Type B pancreatic cell (in vitro differentiated cells): ENCODE data around the gene KIF25. TPM values are rescaled to one million over a fixed set of nuclear protein-coding genes. Genes with fewer than 3 reads are reported as not detected.
"Not testable (repeated sequence)": the region's sequence is repeated elsewhere in the genome, so short reads cannot be mapped to it uniquely, and the experiment has no call there.

Experiments
- DNase-seq: peaks from one replicate; pipeline ENCODE4 v3.0.0; 2021; ENCODE audit warnings: mixed read lengths; ENCODE audit not compliant: unreplicated experiment; ENCODE audit errors: extremely low spot score
- H3K27ac Mint-ChIP-seq: 2 replicates; pipeline ENCODE4 v1.8.0; 2021; ENCODE audit warnings: mild to moderate bottlenecking, mixed read lengths
- H3K27me3 Mint-ChIP-seq: 2 replicates; pipeline ENCODE4 v1.8.0; 2021; ENCODE audit warnings: mixed read lengths
- H3K36me3 Mint-ChIP-seq: 2 replicates; pipeline ENCODE4 v1.8.0; 2021; ENCODE audit warnings: mixed read lengths
- H3K4me1 Mint-ChIP-seq: one replicate; pipeline ENCODE4 v1.8.0; 2021; ENCODE audit warnings: mixed read lengths; ENCODE audit not compliant: unreplicated experiment
- H3K4me3 Mint-ChIP-seq: 2 replicates; pipeline ENCODE4 v1.8.0; 2021; ENCODE audit warnings: mild to moderate bottlenecking, mixed read lengths
- H3K9me3 Mint-ChIP-seq: 2 replicates; pipeline ENCODE4 v1.8.0; 2021; ENCODE audit warnings: mixed read lengths
- total RNA-seq: library from RNA; stranded (reverse); gene quantifications from 2 replicates; pipeline ENCODE4 v1.2.1, GENCODE V29; 2021; ENCODE audit warnings: low replicate concordance
- TF ChIP-seq, protein P1 (sequence below): fragments of 200-600 bp; sonication (generic); conservative IDR thresholded peaks from 2 replicates; pipeline ENCODE4 v1.5.0; 2021; ENCODE audit warnings: antibody characterized with exemption, mild to moderate bottlenecking

Gene KIF25
- total RNA-seq, 1 donor from 2014 or later = not detected

DNA sequence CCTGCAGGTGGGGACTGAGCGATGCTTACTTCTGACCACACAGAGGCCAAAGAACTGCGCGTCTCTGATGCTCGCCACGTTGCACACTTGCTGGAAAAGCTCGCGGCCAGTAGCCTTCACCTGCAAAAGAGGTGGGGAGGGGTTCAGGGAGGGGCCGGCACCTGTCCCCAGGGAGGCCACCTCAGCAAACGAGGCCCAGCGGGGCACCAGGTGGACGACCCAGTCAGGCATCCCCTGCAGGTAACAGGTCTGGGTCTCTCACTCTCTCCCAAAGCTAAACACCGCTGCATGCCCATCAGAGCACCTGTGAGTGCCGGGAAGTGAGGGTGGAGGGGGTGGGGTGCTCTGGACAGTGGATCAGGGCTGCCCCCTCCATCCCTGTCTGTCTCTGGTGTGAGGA, 77.7 kb downstream of the KIF25 start:
- DNase-seq = no peak
- TF ChIP-seq, protein P1, sequence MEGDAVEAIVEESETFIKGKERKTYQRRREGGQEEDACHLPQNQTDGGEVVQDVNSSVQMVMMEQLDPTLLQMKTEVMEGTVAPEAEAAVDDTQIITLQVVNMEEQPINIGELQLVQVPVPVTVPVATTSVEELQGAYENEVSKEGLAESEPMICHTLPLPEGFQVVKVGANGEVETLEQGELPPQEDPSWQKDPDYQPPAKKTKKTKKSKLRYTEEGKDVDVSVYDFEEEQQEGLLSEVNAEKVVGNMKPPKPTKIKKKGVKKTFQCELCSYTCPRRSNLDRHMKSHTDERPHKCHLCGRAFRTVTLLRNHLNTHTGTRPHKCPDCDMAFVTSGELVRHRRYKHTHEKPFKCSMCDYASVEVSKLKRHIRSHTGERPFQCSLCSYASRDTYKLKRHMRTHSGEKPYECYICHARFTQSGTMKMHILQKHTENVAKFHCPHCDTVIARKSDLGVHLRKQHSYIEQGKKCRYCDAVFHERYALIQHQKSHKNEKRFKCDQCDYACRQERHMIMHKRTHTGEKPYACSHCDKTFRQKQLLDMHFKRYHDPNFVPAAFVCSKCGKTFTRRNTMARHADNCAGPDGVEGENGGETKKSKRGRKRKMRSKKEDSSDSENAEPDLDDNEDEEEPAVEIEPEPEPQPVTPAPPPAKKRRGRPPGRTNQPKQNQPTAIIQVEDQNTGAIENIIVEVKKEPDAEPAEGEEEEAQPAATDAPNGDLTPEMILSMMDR = no peak
- Mint-ChIP-seq H3K27me3 (peaks cover 4% of the 10 kb centered on the region), H3K36me3 (no peaks in the 10 kb centered on the region), H3K4me3 (no peak overlapping the region), H3K4me1 (no peaks in the 10 kb centered on the region), H3K9me3 (no peaks in the 10 kb centered on the region), H3K27ac (no peak overlapping the region)

DNA sequence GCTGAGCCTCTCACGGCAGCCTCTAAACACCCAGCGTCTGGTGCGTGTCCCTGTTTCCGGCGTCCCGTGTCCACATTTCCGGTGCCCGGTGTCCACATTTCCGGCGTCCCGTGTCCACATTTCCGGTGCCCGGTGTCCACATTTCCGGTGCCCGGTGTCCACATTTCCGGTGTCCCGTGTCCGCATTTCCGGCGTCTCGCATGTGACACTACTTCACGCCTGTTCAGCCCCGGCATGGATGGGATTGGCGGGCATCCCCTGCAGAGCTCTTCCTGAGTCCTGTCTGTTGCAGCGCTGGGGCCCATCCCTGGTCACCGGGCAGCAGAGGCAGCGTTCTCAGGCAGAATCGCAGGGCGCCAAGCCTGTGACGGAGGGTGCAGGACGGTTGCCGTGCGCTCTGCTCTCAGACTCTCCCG, 78.3 kb downstream of the KIF25 start:
- Mint-ChIP-seq H3K4me3 (no peak overlapping the region), H3K36me3 (no peaks in the 10 kb centered on the region), H3K27me3 (peaks cover 4% of the 10 kb centered on the region), H3K27ac (no peak overlapping the region), H3K9me3 (no peaks in the 10 kb centered on the region), H3K4me1 (no peaks in the 10 kb centered on the region)
- TF ChIP-seq, protein P1 = no peak
- DNase-seq = no peak

DNA sequence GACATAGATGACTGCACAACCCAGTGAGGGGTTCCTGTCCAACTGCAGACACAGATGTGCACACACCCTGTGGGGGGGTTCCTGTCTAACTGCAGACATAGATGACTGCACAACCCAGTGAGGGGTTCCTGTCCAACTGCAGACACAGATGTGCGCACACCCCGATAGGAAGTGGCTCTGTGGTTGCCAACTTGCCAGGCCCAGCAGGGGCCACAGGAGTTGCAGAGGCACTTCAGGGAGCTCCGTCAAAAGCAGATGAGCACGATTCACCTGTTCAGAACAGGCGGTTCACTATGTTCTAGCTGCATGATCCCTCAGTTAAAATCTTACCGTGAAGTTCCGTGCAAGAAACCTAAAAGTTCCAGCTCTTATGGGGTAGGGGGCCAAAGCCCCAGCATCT, 79.9 kb downstream of the KIF25 start:
- H3K27ac Mint-ChIP-seq, H3K27me3 Mint-ChIP-seq, H3K9me3 Mint-ChIP-seq, H3K4me3 Mint-ChIP-seq, H3K36me3 Mint-ChIP-seq, DNase-seq, H3K4me1 Mint-ChIP-seq: not testable (repeated sequence)

DNA sequence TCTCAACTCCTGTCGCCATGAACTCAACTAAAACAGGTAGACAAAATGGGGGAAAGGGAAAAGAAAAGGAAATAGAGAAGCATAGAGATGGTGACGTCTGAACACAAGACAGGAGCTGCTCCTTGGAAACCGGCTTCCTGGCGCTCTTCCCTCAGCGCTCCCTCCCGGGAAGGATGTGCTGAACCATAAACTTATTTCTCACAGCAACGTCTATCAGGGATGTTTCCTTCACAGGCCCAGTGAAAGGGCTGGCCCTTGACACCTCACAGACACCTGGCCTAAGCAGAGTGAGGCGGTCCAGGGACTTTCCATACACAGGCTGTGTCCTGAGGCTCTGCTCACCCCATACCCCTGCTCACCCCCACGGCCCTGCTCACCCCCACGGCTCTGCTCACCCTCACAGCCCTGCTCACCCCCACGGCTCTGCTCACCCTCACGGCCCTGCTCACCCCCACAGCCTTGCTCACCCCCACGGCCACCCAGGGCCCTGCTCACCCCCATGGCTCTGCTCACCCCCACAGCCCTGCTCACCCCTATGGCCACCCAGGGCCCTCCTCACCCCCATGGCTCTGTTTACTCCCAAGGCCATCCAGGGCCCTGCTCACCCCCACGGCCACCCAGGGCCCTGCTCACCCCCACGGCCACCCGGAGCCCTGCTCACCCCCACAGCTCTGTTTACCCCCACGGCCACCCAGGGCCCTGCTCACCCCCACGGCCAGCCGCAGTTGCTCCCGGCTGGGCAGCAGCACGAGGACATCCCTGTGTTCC, 80.9 kb downstream of the KIF25 start:
- no peak overlapping the region for H3K4me3 Mint-ChIP-seq
- no peaks in the 10 kb centered on the region for H3K27me3 Mint-ChIP-seq
- H3K9me3 Mint-ChIP-seq = no peaks in the 10 kb centered on the region
- no peak overlapping the region for H3K27ac Mint-ChIP-seq
- TF ChIP-seq, protein P1 = no peak
- DNase-seq = no peak
- peaks cover 3% of the 10 kb centered on the region for H3K4me1 Mint-ChIP-seq
- H3K36me3 Mint-ChIP-seq = no peaks in the 10 kb centered on the region

DNA sequence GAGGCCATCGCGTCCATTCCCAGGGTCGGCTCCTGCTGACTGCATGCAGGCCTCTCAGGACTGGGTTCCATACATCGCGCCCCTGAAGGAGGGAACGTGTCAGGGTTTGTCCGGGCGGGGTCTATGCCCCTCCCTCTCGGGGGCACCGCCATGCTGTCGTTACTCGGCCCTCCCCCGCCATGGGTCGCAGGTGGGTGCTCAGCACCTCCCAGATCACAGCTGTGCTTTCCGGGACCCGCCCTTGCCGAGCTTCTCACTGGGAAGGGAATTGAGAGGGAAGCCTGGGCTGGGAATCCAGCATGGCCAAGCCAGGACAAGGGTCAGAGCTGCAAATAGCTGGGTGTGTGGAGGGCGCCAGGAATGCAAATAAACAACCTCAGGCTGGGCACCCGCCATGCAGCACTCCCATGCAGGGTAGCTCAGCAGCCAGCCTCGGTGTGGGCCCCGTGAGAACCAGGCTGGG, 81.5 kb downstream of the KIF25 start, which contains the start of gene FRMD1:
Gene FRMD1 (minus strand): TSS at position 270 of the 463 bp plus-strand sequence. CDS start 118 bp downstream, at position 152.
- no peaks in the 10 kb centered on the region for H3K36me3 Mint-ChIP-seq
- DNase-seq = no peak
- TF ChIP-seq, protein P1 = no peak

DNA sequence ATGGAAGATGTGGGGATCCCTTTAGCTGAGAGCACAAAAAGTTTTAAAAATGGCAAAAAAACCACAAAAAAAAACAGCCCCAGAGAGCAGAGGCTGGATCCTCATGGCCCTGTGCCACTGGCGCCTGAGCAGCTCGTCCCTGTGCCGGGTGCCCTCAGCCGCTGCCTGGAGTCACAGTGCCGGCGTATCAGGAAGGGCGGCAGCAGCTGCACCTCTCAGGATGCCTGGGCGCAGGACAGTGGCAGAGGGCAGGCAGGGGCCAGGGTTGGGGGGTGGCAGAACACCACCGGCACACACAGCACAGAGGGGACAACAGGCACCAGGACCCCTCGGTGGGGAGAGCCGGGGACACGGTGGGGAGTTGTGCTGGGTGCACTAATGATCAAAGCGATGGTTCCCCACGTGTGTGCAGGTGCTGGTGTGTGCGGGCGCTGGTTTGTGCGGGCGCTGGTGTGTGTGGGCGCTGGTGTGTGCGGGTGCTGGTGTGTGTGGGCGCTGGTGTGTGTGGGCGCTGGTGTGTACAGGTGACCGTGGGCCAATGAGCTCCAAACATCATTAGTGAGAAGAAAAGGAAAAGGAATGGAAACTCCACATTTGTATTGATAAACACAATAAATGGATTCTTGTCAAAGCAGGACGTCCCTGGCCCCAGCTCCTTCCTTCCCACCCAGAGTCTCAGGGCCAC, 83.1 kb downstream of the KIF25 start:
- TF ChIP-seq, protein P1 = no peak
- Mint-ChIP-seq H3K4me1 (peaks cover 4% of the 10 kb centered on the region), H3K9me3 (no peaks in the 10 kb centered on the region), H3K36me3 (no peaks in the 10 kb centered on the region), H3K4me3 (no peak overlapping the region), H3K27me3 (no peaks in the 10 kb centered on the region), H3K27ac (no peak overlapping the region)
- no peak for DNase-seq

More for the DNA sequence above, 81.5 kb downstream of the KIF25 start, which contains the start of gene FRMD1:
- peaks cover 4% of the 10 kb centered on the region for H3K4me1 Mint-ChIP-seq
- no peaks in the 10 kb centered on the region for H3K27me3 Mint-ChIP-seq
- no peaks in the 10 kb centered on the region for H3K9me3 Mint-ChIP-seq
- H3K27ac Mint-ChIP-seq = no peak within 1 kb of the TSS
- no peak within 1 kb of the TSS for H3K4me3 Mint-ChIP-seq
